ENCODE results near the gene MTG1.
"Not testable (repeated sequence)": the region's sequence is repeated elsewhere in the genome, so short reads cannot be mapped to it uniquely, and the experiment has no call there.

MTG1 gene

GRCh38 chr10:133465950-133466474, 72.1 kb downstream of the MTG1 start:
- no peak for TF ChIP-seq CTCF (IDR thresholded peaks at IDR 0.05; ENCODE audit: low read depth, low read length, missing control alignments)
- no peak for DNase-seq (ENCODE audit: low read depth)
- H3K4me3 ChIP-seq (ENCODE audit: low read depth, low read length), result no peak overlapping the region

GRCh38 chr10:133466683-133467275, 72.8 kb downstream of the MTG1 start:
- no peak for DNase-seq (ENCODE audit: low read depth)
- no peak for TF ChIP-seq CTCF (IDR thresholded peaks at IDR 0.05; ENCODE audit: low read depth, low read length, missing control alignments)
- no peak overlapping the region for H3K4me3 ChIP-seq (ENCODE audit: low read depth, low read length)

GRCh38 chr10:133467286-133467911, 73.4 kb downstream of the MTG1 start:
- H3K4me3 ChIP-seq (ENCODE audit: low read depth, low read length), result no peak overlapping the region
- no peak for DNase-seq (ENCODE audit: low read depth)
- no peak for TF ChIP-seq CTCF (IDR thresholded peaks at IDR 0.05; ENCODE audit: low read depth, low read length, missing control alignments)

GRCh38 chr10:133469205-133469604, 75.2 kb downstream of the MTG1 start:
- not testable (repeated sequence) for H3K4me3 ChIP-seq (ENCODE audit: low read depth, low read length); DNase-seq (ENCODE audit: low read depth)

GRCh38 chr10:133471300-133472109, 77.5 kb downstream of the MTG1 start:
- DNase-seq (ENCODE audit: low read depth), result no peak
- TF ChIP-seq CTCF (IDR thresholded peaks at IDR 0.05; ENCODE audit: low read depth, low read length, missing control alignments), result no peak
- H3K4me3 ChIP-seq (ENCODE audit: low read depth, low read length), result no peak overlapping the region

Data from GM12864 (cell line).